ENCODE results near the gene TXNRD3.

The TXNRD3 gene

DNA sequence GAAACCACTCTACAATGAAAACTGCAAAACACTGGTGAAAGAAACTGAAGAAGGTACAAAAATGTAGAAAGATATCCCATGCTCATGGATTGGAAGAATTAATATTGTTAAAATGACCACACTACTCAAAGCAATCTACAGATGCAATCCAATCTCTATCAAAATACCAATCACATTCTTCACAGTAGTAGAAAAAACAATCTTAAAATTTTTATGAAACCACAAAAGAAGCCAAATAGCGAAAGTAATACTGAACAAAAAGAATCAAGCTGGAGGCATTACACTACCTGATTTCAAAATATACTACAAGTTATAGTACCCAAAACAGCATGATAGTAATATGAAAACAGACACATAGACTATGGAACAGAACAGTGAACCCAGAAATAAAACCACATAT is 36.9 kb downstream of the TXNRD3 start:
- H3K9me3 ChIP-seq (ENCODE audit: insufficient read depth, low read depth, low read length), result no peaks in the 10 kb centered on the region
- no peak overlapping the region for H3K4me2 ChIP-seq (ENCODE audit: low read depth, low read length, poor library complexity, severe bottlenecking)
- TF ChIP-seq, protein P1, sequence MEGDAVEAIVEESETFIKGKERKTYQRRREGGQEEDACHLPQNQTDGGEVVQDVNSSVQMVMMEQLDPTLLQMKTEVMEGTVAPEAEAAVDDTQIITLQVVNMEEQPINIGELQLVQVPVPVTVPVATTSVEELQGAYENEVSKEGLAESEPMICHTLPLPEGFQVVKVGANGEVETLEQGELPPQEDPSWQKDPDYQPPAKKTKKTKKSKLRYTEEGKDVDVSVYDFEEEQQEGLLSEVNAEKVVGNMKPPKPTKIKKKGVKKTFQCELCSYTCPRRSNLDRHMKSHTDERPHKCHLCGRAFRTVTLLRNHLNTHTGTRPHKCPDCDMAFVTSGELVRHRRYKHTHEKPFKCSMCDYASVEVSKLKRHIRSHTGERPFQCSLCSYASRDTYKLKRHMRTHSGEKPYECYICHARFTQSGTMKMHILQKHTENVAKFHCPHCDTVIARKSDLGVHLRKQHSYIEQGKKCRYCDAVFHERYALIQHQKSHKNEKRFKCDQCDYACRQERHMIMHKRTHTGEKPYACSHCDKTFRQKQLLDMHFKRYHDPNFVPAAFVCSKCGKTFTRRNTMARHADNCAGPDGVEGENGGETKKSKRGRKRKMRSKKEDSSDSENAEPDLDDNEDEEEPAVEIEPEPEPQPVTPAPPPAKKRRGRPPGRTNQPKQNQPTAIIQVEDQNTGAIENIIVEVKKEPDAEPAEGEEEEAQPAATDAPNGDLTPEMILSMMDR (conservative IDR thresholded peaks at IDR 0.05; ENCODE audit: low read length), result no peak
- no peak for TF ChIP-seq EZH2phosphoT487 (IDR thresholded peaks at IDR 0.05; ENCODE audit: borderline replicate concordance)
- H3K9me2 ChIP-seq (replicated peaks; ENCODE audit: low read depth, low read length), result no peaks in the 10 kb centered on the region
- H3K79me2 ChIP-seq (ENCODE audit: insufficient read depth, low read length), result no peaks in the 10 kb centered on the region
- peaks cover 70% of the 10 kb centered on the region for H3K4me1 ChIP-seq (ENCODE audit: insufficient read depth, low read length, poor library complexity, severe bottlenecking)
- H3K4me3 ChIP-seq (ENCODE audit: low read length, poor library complexity, severe bottlenecking), result no peak overlapping the region
- H3K9ac ChIP-seq (ENCODE audit: low read depth, low read length, poor library complexity, severe bottlenecking), result no peak overlapping the region
- H3K36me3 ChIP-seq (ENCODE audit: insufficient read depth, low read length), result no peaks in the 10 kb centered on the region; the same call in 1 of the 2 replicates
- no peaks in the 10 kb centered on the region for H3F3A ChIP-seq (ENCODE audit: low read depth)
- no peaks in the 10 kb centered on the region for H3K27me3 ChIP-seq (ENCODE audit: insufficient read depth, low read length, poor library complexity, severe bottlenecking)
- H4K20me1 ChIP-seq (ENCODE audit: insufficient read depth, low read length, poor library complexity, severe bottlenecking), result no peaks in the 10 kb centered on the region
- H2AFZ ChIP-seq (ENCODE audit: low read length), result no peak overlapping the region

DNA sequence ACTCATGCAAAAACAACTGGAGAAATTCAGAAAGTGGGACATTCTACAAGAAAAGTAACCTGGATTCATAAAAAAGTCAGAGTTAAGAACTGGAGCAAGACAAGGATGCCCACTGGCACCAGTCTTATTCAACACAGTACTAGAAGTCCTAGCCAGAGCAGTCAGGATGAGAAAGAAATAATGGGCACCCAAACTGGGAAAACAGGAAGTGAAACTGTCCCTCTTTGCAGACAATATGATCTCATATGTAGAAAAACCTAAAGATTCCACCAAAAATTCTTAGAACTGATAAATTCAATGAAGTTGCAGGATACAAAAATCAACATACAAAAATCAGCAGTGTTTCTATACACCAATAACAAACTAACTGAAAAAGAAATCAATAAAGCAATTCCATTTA is 37.4 kb downstream of the TXNRD3 start:
- no peaks in the 10 kb centered on the region for H3K79me2 ChIP-seq (ENCODE audit: insufficient read depth, low read length)
- no peaks in the 10 kb centered on the region for H3K9me3 ChIP-seq (ENCODE audit: insufficient read depth, low read depth, low read length)
- H3K9ac ChIP-seq (ENCODE audit: low read depth, low read length, poor library complexity, severe bottlenecking), result no peak overlapping the region
- TF ChIP-seq EZH2phosphoT487 (IDR thresholded peaks at IDR 0.05; ENCODE audit: borderline replicate concordance), result no peak
- TF ChIP-seq, protein P1 (conservative IDR thresholded peaks at IDR 0.05; ENCODE audit: low read length), result no peak
- H3F3A ChIP-seq (ENCODE audit: low read depth), result no peaks in the 10 kb centered on the region
- no peak overlapping the region for H2AFZ ChIP-seq (ENCODE audit: low read length)
- no peak overlapping the region for H3K4me3 ChIP-seq (ENCODE audit: low read length, poor library complexity, severe bottlenecking)
- peaks cover 70% of the 10 kb centered on the region for H3K4me1 ChIP-seq (ENCODE audit: insufficient read depth, low read length, poor library complexity, severe bottlenecking)
- no peaks in the 10 kb centered on the region for H4K20me1 ChIP-seq (ENCODE audit: insufficient read depth, low read length, poor library complexity, severe bottlenecking)
- no peaks in the 10 kb centered on the region; the same call in 1 of the 2 replicates for H3K36me3 ChIP-seq (ENCODE audit: insufficient read depth, low read length)
- no peaks in the 10 kb centered on the region for H3K9me2 ChIP-seq (replicated peaks; ENCODE audit: low read depth, low read length)
- no peaks in the 10 kb centered on the region for H3K27me3 ChIP-seq (ENCODE audit: insufficient read depth, low read length, poor library complexity, severe bottlenecking)
- no peak overlapping the region for H3K4me2 ChIP-seq (ENCODE audit: low read depth, low read length, poor library complexity, severe bottlenecking)

DNA sequence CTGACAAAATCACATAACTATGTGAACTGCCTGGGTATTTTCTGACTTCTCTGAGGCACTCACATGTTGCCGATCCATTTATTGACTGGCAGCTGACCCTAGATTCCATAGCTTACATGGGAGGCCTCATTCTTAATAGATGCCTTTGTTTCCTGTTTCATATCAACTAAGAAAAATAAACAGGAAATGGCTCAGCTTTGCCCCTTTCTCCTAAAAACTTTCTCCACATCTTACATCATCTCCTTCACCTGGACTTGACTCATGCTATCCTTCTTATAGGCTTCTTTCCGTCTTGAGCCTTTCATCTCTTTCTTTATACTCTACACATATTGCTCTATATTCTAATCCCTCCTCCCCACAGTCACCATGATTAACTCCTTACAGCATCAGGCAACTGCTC is 38.0 kb downstream of the TXNRD3 start:
- no peaks in the 10 kb centered on the region for H4K20me1 ChIP-seq (ENCODE audit: insufficient read depth, low read length, poor library complexity, severe bottlenecking)
- no peak overlapping the region for H2AFZ ChIP-seq (ENCODE audit: low read length)
- no peaks in the 10 kb centered on the region for H3K79me2 ChIP-seq (ENCODE audit: insufficient read depth, low read length)
- H3F3A ChIP-seq (ENCODE audit: low read depth), result no peaks in the 10 kb centered on the region; the same call in 1 of the 2 replicates
- H3K36me3 ChIP-seq (ENCODE audit: insufficient read depth, low read length), result no peaks in the 10 kb centered on the region; the same call in 1 of the 2 replicates
- no peaks in the 10 kb centered on the region for H3K9me3 ChIP-seq (ENCODE audit: insufficient read depth, low read depth, low read length)
- no peak for TF ChIP-seq EZH2phosphoT487 (IDR thresholded peaks at IDR 0.05; ENCODE audit: borderline replicate concordance)
- TF ChIP-seq, protein P1 (conservative IDR thresholded peaks at IDR 0.05; ENCODE audit: low read length), result no peak
- no peak overlapping the region for H3K4me3 ChIP-seq (ENCODE audit: low read length, poor library complexity, severe bottlenecking)
- H3K9me2 ChIP-seq (replicated peaks; ENCODE audit: low read depth, low read length), result no peaks in the 10 kb centered on the region
- no peak overlapping the region for H3K9ac ChIP-seq (ENCODE audit: low read depth, low read length, poor library complexity, severe bottlenecking)
- no peaks in the 10 kb centered on the region for H3K27me3 ChIP-seq (ENCODE audit: insufficient read depth, low read length, poor library complexity, severe bottlenecking)
- no peak overlapping the region for H3K4me2 ChIP-seq (ENCODE audit: low read depth, low read length, poor library complexity, severe bottlenecking)
- peaks cover 70% of the 10 kb centered on the region for H3K4me1 ChIP-seq (ENCODE audit: insufficient read depth, low read length, poor library complexity, severe bottlenecking)
